CD4-positive, alpha-beta T cell treated with Interleukin-4 for 1 hour (primary cell): ENCODE data around the gene HEATR5A.
"Not testable (repeated sequence)": the region's sequence is repeated elsewhere in the genome, so short reads cannot be mapped to it uniquely, and the experiment has no call there.

Experiments
- DNase-seq, 2 donors: peaks; one replicate each; pipeline ENCODE4 v3.0.0-alpha.2; 2020 to 2022

Gene HEATR5A

DNA sequence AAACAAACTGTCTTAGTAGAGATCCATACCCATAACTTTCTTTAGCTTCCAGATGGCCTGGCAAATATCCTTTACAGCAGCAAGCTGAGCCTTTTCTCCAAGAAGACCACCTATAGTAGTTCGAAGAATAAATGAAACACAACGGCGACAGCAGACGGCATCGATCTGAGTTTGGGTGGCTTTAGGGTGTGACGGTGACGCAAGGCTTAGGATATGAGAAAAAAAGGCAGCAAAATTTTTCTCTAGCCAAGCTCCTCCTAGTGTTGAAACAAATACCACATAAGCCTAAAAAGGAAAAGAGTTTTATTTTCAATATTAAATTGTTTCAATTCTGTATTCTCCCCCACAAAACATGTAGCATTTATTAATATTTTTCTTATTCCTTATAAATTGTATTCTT is 33.3 kb downstream of the HEATR5A start:
- no peak for DNase-seq

GRCh38 chr14:31386271-31386670 is 34.1 kb downstream of the HEATR5A start:
- no peak for DNase-seq

DNA sequence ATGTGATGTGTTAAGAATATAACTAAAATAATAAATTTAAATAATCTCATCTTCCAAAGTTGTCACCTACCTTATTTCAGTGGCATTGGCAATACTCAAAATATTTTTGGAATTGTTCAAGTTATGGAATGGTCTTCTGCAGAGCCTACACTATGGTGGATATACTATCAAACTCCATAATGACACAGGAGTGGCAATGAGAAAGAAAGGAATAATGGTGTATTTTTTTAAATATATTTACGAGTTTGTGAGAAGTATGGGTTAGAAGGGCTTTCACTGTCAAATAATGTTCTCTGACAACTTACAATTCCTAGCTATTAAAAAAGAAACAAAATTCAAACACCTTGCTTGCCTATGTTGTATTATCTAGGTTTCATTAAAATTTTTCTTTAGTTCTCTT is 38.1 kb downstream of the HEATR5A start:
- DNase-seq = no peak

GRCh38 chr14:31380106-31380505 is 40.2 kb downstream of the HEATR5A start:
- no peak for DNase-seq

DNA sequence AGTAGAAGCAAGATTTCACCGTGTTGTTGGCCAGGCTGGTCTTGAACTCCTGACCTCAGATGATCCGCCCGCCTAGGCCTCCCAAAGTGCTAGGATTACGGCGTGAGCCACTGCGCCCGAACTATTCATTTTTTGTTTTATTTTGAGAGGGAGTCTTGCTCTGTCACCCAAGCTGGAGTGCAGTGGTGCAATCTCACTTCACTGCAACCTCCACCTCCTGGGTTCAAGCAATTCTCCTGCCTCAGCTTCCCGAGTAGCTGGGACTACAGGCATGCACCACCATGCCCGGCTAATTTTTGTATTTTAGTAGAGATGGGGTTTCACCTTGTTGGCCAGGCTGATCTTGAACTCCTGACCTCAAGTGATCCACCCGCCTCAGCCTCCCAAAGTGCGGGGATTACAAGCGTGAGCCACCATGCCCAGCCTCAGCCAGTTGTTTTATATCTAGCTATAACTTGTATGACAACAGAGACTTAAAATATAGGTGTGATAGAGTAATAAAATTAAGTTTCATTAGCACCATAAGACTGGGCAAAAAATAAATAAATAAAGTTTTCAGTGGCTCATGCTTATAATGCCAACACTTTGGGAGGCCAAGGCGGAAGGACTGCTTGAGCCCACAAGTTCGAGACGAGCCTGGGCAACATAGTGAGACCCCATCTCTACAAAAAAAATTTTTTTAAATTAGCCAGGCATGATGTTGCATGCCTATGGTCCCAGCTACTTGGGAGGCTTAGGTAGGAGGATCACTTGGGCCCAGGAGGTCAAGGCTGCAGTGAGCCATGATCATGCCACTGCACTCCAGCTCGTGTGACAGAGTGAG is 41.0 kb downstream of the HEATR5A start:
- DNase-seq = not testable (repeated sequence)

DNA sequence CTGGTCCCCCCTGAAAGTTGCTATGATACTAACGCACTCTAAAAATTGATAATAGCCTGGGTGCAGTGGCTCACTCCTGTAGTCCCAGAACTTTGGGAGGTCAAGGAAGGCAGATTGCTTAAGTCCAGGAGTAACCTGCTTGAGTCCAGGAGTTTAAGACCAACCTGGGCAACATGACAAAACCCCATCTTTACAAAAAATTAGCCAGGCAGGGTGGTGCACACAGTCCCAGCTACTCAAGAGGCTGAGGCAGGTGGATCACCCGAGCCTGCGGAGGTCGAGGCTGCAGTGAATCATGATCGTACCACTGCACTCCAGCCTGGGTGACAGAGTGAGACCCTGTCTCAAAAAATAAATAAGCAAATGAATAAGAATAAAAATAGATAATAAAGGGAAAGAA is 42.9 kb downstream of the HEATR5A start:
- no peak for DNase-seq

GRCh38 chr14:31371646-31372045 is 48.7 kb downstream of the HEATR5A start:
- peak in 1 of 2 donors; percentile 6 for DNase-seq

DNA sequence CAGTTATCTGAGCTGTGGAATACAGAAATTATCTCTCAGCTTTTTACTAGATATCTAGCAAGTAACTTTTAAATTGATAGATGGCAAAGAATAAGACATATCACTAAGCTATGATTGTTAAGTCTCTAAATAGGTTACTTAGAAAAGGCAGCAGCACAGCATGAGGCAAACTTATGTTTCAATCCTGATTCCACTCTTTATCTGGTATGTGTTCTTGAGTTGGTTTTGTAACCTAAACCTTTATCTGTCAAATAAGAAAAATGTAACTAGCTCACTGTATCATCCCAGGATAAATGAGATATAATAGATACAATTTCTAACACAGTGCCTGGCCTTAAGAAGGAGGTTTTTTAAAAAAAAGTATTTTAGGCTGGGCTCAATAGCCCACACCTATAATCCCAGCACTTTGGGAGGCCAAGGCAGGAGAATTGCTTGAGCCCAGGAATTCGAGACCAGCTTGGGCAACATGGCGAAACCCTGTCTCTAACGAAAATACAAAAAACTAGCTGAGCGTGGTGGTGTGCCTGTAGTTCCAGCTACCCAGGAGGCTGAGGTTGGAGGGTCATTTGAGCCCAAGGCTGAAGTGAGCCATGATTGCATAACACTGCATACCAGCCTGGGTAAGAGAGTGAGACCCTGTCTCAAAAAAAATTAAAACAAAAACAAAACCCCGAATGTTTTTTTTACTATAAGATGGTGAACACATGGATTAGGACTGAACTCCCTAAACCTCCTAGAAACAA is 56.8 kb downstream of the HEATR5A start:
- DNase-seq = no peak

DNA sequence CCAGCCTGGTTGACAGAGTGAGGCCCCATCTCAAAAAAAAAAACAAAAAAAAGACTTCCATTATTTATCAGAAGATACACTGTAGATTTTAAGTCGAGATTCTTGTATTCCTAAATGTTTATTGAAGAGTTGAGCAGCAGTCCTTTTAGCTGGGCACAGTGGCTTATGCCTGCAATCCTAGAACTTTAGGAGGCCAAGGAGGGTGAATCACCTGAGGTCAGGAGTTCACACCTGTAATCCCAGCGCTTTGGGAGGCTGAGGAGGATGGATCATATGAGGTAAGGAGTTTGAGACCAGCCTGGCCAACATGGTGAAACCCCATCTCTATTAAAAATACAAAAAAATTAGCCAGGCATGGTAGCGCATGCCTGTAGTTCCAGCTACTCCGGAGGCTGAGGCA is 57.6 kb downstream of the HEATR5A start:
- no peak for DNase-seq

DNA sequence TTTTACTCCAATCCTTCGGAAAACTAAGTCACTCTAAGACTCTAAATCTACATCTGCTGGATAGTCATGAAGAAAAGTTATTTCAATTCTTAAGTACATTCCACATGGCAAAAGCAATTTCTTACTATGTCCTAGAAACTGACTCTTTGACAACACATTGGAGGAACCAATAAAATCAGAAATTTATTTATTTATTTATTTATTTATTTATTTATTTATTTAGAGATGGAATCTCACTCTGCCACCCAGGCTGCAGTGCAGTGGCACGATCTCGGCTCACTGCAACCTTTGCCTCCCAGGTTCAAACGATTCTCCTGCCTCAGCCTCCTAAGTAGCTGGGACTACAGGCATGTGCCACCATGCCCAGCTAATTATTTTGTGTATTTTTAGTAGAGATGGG is 58.6 kb downstream of the HEATR5A start:
- not testable (repeated sequence) for DNase-seq

GRCh38 chr14:31360919-31361662 is 59.3 kb downstream of the HEATR5A start:
- no peak for DNase-seq

- DNase-seq = no peak
Measured at GRCh38 chr14:31357279-31357678, 63.1 kb downstream of the HEATR5A start.

- no peak for DNase-seq
Measured at GRCh38 chr14:31346097-31346496, 74.3 kb downstream of the HEATR5A start.

- no peak for DNase-seq
Measured at GRCh38 chr14:31341280-31341679, 79.1 kb downstream of the HEATR5A start.

DNA sequence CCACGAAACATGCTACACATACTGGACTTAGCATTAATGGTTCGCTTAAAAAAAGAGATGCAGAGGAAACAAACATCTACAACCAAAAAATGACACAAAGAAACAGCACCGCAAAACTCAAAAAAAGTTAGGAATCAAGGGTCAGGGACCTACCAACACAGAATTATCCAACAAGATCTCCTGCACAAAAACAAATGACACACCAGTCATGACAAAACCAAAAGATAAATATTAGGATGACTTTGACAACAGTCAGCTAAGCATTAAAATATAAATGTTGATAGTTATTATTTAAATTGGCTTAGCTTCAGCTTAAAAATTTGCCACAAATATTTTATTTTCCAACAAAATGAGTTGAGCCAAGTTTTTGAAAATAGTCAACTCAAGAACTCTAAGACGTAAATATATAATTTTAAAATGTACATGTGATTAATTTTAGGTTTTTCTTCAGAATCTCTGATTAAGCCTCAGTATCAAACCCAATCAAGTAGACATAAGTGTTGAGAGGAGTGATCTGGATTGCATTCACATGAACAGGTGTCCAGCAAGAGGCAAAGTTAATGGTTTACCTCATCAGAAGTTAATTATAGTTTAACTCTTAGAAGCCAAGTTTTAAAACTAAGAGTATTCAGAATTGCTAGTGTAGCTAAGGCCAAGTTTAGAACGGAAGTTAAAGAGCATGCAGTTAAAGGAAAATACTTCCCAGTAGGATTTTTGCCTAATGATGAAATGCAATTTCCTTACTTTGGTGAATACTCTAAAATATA is 79.9 kb downstream of the HEATR5A start:
- DNase-seq = no peak

- DNase-seq = no peak
Measured at GRCh38 chr14:31339743-31340142, 80.6 kb downstream of the HEATR5A start.

DNA sequence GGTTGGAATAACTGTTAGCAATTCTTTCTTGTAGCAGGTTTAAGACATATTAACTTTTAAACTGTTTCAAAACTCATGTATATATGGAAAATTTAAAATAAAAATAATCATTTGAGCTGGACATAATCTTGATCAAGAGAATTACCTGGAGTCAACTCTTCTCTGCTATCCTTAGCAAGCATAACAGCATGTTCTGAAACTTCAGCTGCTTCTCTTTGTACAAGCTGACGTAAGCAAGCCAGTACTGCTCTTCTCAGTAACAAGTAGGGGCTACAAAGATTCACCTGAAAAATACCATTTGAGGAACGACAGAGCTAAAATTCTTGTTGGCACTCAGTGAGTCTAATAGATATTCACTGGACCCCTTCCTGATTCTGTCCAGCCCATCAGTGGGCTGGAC is 83.0 kb downstream of the HEATR5A start:
- no peak for DNase-seq

DNA sequence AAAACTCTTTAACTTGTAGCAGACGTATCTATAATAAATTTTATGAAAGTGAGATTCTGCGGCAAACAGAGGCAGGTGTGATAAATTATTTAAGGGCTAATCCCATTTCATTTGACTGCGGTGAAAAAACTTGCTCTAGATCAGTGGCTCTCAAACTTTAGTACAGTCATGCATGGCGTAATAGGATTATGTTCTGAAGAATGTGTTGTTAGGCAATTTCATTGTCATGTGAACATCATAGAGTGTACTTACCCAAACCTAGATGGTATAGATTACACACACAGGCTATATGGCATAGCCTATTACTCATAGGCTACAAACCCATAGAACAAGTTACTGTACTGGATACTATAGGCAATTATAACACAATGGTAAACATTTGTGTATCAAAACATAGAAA is 83.7 kb downstream of the HEATR5A start:
- no peak for DNase-seq

GRCh38 chr14:31331395-31331794 is 89.0 kb downstream of the HEATR5A start:
- DNase-seq = not testable (repeated sequence)

GRCh38 chr14:31329876-31330521 is 90.4 kb downstream of the HEATR5A start:
- not testable (repeated sequence) for DNase-seq

GRCh38 chr14:31326111-31326510 is 94.2 kb downstream of the HEATR5A start:
- peak in 1 of 2 donors; percentile 45 for DNase-seq

GRCh38 chr14:31323419-31323818 is 96.9 kb downstream of the HEATR5A start:
- no peak for DNase-seq
